ENCODE data around the gene PPARA.

Gene PPARA

DNA sequence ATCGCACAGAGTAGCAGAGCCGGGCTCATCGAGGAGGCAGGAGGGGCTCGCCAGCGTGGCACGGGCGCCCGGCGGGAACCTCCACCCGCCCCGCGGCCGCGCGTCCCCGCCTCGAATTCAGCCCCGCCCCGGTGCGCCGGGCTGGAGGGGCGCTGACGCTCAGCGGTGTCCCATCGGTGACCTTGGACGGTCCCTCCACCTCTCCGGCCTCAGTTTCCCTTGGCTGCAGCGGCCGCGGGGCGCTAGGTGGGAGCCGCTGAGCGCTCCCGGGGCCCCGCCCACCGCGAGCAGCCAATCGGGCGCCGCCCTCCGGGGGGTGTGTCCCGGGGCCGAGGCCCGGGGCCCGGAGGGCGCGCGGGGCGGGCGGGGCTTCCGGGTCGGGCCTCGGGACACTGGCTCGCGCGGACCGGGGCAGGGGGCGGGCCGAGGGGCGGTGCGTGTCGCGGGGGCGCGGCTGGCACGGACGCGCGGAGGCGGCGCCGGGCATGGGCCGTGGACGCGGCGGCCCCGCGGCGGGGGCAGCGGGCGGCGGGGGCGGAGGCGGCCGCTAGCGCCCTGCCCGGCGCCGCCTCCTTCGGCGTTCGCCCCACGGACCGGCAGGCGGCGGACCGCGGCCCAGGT lies at the start of gene PPARA:
Gene PPARA, plus strand, starts transcription at position 493 of the 621 bp plus-strand sequence. CDS start 47,858 bp downstream, outside the sequence.
- no peak for DNase-seq

DNA sequence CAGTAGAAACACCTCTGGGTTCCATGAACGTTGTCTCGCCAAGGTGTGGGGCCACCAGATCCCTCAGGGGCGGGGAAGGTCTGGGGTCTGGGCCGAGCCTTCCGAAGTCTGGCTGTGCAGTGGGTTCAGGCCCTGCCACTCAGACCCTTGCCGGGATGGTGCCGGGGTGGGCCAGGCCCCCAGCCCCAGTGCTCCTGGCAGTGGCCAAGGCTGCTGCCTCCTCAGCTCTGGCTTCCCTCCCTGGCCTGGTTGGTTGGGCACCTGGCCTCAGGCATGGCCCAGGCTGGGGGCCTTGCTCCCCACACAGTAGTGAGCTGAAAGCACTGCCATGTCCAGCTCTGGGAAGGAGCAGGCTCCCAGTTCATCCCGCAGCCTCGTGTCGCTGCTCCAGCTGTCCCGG lies 48.2 kb upstream of the PPARA start:
- no peak for DNase-seq

DNA sequence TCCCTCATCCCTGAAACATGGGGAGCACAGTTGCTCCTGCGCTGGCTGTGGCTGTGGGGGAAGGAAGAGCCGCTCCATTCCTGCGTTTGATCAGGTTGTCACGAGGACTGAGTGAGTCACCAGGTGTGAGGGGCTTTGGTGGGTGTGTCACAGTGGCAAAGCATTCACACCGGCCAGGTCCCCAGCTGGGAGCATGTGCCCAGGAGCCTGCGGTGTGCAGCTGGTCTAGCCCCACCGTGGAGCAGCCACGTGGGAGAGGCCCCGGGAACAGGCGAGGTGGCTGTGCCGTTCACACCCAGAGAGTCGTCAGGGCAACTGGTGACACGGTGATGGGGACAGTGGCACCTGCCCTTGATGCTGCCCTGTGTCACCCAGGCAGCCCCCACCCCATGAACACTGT lies 47.6 kb upstream of the PPARA start:
- DNase-seq = no peak

DNA sequence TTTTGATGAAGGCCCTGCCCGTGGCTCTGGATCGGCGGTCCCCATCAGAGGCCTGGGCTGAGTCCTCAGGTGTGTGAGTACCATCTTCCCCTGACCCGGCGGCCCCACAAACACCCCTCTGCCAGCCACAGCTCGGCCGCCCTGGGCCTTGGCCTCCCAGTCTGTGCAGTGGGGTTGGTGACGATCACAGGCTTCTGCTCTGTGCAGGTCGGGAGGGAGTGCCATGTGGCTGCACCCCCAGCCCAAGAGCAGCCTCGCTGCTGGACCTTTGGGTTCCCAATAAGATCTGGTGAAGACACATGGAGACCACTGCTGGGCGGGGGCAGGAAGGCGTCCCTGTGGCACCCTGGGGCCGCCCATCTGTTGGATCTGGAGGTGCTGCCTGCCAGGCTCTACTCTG lies 47.1 kb upstream of the PPARA start:
- DNase-seq = no peak

DNA sequence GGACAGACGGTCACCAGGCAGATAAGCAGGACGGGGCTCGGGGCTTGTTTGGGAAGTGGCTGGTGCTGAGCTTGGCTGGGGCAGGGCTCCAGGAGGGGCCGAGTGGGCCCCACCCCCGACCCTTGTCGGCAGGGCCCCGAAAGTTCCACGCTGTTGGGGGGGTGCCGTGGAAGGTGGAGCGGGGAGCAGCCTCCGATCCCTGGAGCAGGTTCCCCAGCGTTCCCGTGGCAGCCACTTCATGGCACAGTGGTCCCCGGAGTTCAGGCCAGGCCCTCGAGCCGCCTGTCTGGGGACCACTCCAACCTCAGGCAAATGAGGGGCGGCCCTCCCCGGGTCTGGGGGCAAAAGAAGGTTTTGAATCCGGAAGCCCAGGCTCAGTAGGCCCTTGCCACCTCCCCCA lies 46.7 kb upstream of the PPARA start:
- no peak for DNase-seq

DNA sequence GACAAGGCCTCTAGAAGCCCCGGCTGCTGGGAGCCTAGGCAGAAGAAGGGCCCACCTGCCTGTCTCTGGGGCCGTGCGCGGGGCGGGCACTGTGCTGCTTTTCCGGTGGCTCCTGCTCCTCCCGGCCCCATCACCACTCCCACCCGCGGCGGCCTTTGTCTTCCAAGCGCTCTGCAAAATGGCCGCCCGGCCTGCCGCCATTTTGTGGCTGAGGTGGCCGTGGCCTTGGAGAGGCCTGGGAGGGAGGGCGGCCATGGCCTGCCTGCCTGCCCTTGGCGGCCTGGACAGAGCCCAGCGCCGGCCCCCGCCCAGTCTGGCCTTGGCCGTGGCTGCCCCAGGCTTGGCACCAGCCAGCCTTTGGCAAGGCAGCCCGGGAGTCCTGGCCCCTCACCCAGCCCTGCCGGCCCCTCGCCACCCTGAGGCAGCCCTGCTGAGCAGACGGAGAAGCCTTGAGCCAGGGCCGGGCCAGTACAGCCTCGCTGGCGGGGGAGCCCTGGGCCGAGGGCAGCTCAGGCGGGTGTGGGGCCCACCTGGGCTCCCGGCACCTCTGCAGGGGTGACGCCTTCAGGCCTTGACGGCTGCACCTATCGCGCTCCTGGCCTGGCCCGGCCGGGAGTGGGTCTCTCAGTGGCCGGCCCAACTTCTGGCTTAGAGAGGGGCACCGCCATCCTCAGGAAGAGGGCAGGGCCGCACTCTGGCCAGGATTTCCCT lies 46.0 kb upstream of the PPARA start:
- no peak for DNase-seq

DNA sequence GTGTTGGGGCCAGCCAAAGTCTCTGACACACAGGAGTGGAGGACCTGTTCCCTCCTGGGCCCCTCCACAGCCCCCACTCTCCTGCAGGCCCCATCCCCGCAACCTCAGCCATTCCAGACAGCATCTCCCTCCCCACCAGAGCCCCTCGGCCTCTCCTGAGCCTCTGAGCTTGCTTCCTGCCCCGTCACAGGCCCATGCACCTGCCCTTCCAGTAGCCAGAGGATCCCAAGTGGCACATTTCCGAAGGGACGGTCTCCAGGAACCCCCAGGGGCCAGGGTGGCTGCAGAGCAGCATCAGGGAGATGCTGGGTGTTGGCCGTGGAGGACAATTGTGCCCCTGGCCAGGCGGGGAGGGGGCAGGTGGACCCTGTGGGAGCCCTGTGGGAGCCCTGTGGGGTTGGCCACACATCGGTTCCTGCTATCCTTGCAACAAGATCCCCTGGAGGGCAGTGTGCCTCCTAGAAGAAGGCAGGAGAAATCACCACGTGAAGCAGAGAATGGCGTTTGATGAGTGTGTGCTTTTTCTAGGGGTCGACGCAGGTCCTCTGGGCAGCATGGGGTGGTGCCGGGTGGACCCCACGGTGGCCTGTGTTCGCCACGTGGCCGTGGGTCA lies 45.3 kb upstream of the PPARA start:
- no peak for DNase-seq

DNA sequence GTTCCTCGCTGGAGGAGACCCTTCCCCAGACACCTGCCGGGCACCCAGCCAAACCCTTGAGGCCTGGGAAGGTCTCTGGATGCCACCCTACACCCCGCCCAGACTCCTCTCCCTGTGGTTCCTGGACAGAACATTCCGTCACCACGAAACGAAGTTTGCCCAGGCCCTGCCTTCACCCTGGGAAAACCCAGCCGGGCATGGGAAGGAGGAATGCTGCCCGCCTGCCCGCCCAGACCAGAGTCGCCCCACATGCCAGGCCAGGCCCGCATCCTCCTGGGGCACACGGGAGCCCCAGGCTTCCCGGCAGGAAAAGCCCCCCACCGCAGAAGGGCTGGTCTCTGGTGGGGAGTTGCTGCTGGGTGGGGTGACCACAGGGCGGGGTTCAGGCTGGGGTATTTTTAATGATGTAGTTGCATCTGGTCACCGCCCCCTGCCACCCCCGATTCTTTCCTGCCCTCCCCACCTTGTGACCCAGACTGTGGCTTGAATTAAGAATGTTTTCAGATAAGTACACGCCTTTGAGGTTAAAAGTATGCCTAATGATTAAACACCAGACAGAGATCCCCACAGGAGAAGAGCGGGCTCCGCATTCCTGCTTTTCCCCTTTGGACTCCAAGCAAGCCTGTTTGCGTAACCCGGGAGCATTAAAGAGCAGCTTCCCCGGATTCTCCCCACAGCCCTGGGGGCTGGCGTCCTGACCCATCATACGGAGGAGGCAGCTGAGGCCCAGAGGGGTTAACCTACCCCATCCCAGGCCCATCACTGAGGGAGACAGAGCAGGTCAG lies 44.6 kb upstream of the PPARA start:
- DNase-seq = no peak

DNA sequence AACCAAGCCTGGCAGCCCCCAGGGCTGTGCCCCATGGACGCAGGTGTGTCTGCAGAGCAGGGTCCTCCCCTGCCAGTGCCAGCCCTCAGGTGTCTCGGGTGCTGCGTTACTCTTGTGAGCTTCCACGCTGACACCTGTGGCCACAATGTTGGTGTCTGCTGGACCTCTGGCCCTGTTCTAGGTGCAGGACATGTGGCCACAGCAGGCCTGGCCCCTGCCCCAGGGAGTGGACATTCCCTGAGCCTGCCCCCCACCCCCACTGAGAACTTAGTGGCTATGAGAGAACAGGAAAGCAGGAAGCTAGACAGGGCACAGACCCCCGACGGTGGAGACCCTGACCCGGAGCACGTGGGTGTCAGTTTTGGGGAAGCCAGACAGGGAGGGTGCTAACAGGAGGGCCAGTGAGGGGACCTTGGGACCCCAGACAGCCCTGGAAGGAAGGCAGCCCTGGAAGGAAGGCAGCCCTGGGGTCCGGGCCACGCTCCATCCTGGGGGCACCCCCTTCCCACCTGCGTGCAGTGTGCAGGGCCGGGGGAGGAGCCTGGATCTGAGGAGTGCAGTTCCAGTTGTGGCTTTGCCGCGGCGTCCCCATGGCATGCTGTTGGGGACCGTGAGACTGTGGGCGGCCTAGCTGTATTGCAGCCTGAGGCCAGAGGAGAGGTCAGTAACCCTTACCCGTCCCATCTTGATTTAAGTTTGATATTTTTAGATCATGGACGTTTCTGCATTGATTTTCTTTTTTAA lies 43.9 kb upstream of the PPARA start:
- no peak for DNase-seq

DNA sequence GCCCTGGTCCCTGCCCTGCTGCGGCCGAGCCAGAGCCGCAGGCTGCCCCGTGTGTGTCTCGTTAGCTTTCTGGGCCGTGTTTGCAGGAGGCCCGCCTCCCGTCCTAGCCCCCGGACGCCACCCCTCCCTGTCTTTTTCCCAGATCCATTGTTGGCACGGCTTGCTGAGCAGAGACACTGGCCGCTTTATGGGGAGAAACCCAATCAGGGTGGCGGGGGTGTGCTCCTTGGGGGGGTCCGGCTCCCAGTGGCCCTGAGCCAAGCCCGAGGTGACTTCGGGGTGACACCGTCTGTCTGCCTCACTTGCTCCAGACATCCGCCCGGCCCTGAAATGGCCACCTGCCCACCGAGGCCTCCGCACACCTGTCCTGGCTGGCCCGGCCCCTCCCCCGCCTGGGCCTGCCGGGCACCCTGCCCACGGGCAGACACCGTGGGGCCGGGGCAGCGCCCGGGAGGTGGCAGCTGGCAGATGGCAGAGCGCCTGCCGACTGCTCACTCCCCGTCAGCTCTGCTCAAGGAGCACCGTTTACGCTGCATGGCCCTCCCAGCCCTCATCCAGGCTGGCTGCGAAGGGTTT lies 43.1 kb upstream of the PPARA start:
- no peak for DNase-seq

DNA sequence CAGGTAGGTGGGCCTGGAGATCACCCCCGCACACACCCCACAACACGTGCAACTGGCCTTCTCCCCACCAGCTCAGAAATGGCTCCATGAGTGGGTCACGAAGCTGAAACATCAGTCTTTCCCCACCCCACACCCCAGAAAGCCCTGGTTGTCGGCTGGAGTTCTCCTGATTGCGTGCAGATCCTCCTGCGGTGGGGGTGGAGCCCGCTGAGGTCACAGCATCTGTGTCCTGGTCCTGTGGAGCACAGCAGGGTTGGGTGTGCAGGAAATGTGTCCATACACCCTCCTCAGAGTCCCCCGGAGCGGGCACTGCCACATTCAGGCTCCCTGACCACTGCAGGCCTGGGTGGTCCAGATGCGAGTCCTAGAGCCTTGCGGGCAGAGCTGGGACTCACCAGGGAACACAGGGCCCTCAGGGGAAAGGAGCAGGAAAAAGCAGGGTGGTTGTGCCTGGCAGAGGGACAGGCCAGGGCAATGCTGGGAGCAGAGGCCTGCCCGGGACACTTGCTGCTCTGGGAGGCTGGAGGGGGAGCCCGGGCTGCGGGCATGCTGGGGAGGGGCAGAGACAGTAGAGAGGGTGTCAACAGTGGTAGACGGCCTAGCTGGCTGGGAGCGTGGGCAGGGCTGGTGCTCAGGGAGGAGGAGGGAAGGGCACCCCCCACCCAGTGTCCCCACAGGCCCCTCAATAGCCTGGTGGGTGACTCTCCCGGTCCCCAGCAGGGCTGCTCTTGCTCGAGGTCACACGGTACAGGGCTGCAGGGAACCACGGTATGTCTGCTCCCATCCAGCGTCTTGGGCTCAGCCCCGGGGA lies 42.4 kb upstream of the PPARA start:
- no peak for DNase-seq

DNA sequence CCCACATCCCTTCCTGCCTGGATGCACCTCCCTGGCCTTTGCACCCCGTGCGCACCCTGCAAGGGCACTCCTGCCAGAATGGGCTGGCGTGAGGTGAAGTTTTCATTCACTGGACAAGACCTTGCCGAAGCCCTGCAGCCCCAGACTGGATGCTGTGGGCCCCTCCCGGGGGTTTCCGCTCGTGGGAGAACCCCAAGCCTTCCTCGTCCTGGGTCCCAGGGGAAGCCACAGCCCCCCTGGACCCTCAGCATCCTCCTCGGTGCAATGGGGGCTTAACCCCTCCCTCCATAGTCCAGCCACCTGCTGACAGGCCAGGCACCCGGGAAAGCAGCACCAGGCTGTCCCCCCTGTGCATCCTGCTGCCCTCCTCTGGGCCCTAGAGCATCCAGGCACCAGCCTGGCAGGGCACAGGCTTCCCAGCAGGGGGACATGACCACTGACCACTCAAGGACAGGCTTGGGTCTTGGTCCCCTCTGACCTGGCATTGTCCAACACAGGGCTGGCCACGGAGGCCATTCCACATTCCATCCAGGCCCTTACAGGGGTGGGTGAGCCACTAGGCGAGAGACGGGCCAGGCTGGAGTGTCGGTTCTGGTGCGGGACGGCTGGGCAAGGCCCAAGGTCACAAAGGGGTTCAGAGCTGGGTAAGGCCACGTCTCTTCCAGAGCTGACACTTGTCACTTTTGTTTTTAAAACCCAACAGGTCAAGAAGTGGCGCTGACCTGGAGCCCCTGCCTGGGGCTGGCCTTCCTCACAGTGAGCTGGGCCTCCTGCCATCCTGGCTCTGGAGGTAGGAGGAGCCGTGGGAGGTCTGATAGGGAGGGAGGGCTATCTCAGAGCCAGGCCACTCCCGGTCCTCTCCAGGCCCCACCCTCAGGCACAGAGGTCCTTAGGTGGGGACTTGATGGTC lies 41.5 kb upstream of the PPARA start:
- DNase-seq = no peak

DNA sequence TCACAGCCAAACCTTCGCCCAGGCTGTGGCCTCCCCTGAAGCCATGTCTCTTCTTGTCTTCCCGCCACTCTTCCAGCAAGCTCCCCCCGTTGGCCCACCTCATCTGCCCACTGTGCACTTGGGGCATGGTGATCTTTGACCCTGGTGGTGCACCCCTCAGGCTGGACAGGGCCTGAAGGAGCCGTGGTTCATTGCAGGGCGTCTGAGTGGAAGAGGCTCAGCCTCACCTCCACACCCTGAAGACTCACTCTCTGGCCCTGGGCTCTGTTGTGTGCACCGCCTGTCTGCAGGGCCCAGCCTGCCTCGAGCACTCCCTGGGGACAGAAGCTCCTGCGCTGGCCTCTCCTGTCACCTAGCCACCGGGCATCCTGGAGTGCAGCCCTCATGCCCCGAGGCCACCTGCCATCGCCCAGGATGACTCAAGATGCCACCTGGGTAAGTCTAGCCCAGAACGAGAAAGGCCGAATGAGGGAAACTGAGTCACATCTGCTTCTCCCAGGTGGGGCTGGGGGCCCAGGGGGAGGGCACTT lies 40.8 kb upstream of the PPARA start:
- DNase-seq = no peak

DNA sequence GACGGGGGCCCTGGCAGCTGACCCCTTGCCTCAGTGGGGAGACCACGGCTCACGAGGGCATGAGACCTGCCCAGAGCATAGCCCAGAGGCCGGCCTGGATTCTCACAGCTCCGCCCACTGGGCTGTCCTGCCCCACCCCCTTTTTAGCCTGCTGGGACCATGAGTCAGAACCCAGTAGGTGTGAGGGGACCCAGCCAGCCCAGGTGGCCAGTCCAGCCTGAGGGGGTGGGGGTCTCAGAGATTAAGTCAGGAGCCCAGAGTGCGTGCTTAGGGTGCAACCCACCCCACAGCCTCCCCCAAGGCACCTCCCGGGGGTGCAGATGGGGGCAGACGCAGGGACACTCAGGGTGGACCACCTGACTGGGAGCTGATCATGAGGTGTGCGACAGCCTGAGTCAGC lies 40.1 kb upstream of the PPARA start:
- DNase-seq = no peak

DNA sequence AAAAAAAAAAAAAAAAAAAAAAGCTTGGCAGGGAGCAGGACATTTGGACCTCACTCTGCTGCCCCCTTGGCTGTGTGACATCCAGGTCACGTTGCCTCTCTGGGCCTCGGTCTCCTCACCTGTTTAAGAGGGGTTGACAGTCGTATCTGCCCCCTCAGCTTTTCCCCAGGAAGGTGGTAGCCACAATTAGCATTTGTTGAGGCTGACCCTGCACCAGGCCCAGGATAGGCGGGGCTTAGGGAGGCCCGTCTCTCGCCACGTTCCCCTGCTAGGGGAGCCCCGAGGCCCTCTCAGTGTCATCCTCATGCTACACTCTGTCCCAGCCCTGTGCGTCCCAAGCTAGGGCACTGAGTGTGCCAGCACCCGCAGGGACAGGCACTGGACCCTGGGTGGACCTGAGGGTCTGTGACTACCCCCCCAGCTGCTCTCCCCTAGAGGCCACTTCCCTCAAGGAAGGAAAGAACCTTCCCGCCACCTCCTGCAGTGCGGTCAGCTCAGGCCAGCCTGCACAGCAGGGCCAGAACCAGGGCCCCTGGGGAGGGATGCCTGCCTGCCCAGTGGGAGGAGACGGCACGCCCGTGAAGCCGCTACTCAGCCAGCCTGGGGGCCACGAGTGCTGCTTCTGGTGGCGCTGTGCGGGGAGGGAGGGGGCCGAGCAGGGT lies 38.5 kb upstream of the PPARA start:
- no peak for DNase-seq

DNA sequence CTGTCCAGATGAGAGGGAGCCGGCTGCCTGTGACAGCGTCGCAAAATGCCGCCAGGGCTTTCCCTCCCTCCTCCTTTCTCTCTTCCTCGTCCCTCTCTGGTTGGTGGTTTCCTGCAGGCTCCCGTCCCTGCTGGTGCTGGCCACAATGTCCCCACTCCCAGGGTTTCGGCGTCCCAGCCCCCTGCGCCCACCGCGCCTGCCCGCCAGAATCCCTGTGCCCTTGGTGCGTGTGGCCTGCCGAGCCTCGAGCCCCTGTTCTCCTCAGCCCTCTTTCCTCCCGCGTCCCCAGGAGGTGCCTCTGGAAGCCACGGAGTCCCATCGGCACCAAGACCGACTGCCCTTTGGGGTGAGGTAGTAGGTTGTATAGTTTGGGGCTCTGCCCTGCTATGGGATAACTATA lies 37.9 kb upstream of the PPARA start:
- no peak for DNase-seq

DNA sequence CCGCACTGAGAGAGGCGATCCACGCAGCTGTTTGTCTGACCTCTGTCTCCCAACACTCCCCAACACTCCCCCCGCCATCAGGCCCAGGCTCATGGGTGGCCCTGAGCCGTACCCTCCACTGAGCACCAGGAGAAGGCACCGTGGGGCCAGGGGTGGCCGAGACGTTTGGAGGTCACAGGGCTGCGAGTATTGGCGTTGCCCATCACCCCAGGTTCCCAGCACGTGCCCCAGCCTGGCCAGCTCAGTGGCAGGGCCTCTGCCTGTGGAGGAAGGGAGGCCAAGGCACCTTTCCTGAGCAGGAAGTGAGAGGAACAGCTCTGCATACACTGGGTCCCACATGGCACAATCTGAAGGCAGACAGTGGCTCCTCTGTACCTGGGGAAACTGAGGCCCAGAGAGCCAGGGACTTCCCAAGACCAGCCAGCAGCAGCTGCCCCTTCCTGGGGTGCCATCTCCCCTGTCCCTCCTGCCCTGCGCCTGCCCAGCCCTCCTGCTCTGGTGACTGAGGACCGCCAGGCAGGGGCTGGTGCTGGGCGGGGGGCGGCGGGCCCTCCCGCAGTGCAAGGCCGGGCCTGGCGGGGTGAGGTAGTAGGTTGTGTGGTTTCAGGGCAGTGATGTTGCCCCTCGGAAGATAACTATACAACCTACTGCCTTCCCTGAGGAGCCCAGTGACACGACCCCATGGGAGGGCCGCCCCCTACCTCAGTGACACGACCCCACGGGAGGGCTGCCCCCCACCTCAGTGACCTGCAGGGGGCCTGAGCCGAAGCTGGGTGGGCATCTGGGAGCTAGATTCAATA lies 37.0 kb upstream of the PPARA start:
- DNase-seq = no peak

DNA sequence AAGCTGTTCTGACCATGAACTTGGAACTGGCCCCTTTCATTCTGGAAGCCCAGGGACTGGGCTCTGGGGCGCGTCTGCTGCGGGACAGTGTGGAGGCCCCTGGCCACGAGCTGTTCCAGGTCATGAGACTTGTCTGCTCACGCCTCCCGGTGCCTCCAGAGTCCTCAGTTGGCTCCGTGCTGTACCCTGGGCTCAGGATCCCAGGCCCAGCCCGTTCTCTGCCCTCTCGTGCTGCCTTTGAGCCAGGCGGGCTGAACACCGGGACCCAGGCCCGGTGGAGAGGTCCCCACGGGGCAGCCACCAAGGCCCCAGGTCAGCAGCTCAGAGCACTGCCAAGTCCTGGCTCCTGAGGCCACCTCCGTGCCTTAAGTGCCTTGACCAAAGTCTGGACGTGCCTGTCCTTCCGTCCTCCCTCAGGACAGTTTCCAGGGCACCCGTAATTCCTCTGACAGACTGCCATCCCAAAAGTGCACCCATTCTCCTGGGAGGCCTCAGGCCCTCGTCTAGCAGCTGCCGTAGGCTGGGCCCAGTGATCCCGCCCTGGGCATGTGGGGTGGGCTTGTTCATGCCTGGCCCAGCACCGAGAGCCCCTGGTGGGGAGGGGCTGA lies 36.3 kb upstream of the PPARA start:
- no peak for DNase-seq

All from NCI-H187 treated with DMSO at 0.1 percent for 48 hours (cell line).